GM21515 (cell line): ENCODE measurements around the gene FBXO11.
A peak's percentile ranks its signal among the peaks of the same experiment; 100 is the strongest.
"Not testable (repeated sequence)": the region's sequence is repeated elsewhere in the genome, so short reads cannot be mapped to it uniquely, and the experiment has no call there.

Experiments
- ATAC-seq: cut with Tn5 transposase; IDR thresholded peaks from one replicate; pipeline ENCODE4 v1.9.1; 2021; ENCODE audit not compliant: unreplicated experiment

FBXO11 gene

GRCh38 chr2:47899915-47900816, 6.1 kb downstream of the FBXO11 start:
- ATAC-seq = no peak

- peak; percentile 47 for ATAC-seq
These were observed 8.2 kb downstream of the FBXO11 start for GRCh38 chr2:47897883-47898731.

GRCh38 chr2:47897191-47897882, 9.0 kb downstream of the FBXO11 start:
- ATAC-seq = not testable (repeated sequence)

GRCh38 chr2:47896450-47896968, 9.8 kb downstream of the FBXO11 start:
- ATAC-seq = no peak

GRCh38 chr2:47893771-47894170, 12.5 kb downstream of the FBXO11 start:
- ATAC-seq = no peak

GRCh38 chr2:47892338-47892730, 14.0 kb downstream of the FBXO11 start:
- no peak for ATAC-seq

GRCh38 chr2:47891369-47892337, 14.6 kb downstream of the FBXO11 start:
- ATAC-seq = no peak

- ATAC-seq = no peak
These were observed 15.5 kb downstream of the FBXO11 start for GRCh38 chr2:47890711-47891368.

GRCh38 chr2:47888581-47889280, 17.6 kb downstream of the FBXO11 start:
- no peak for ATAC-seq

- no peak for ATAC-seq
These were observed 29.4 kb downstream of the FBXO11 start for GRCh38 chr2:47876912-47877311.

- no peak for ATAC-seq
These were observed 33.4 kb downstream of the FBXO11 start for GRCh38 chr2:47872941-47873340.

GRCh38 chr2:47870641-47871540, 35.4 kb downstream of the FBXO11 start:
- ATAC-seq = no peak

GRCh38 chr2:47869859-47870595, 36.3 kb downstream of the FBXO11 start:
- ATAC-seq = no peak

- ATAC-seq = no peak
These were observed 37.5 kb downstream of the FBXO11 start for GRCh38 chr2:47868611-47869352.

- ATAC-seq = no peak
These were observed 39.1 kb downstream of the FBXO11 start for GRCh38 chr2:47867205-47867604.

GRCh38 chr2:47864566-47864965, 41.7 kb downstream of the FBXO11 start:
- no peak for ATAC-seq
